Subcutaneous adipose tissue (tissue), 4 donors: ENCODE data around the gene ICAM5. TPM values are rescaled to one million over a fixed set of nuclear protein-coding genes. Genes with fewer than 3 reads are reported as not detected.

ENCODE experiments used
- total RNA-seq, 4 donors: library from RNA; depleted of rRNA; stranded (reverse); fragments of >200 nt; gene quantifications; one replicate each; pipeline ENCODE4 v1.1.0, GENCODE V29; 2016
- TF ChIP-seq, protein P1 (sequence below): fragments of 450-650 bp; IDR thresholded peaks from one replicate; pipeline ENCODE4 v1.5.1; 2016; ENCODE audit warnings: low read depth, mild to moderate bottlenecking, control low read depth, antibody characterized with exemption, moderate library complexity

Gene ICAM5
- total RNA-seq, 4 donors from 2014 or later, result 0.16 to 0.68 (median 0.52) TPM

DNA sequence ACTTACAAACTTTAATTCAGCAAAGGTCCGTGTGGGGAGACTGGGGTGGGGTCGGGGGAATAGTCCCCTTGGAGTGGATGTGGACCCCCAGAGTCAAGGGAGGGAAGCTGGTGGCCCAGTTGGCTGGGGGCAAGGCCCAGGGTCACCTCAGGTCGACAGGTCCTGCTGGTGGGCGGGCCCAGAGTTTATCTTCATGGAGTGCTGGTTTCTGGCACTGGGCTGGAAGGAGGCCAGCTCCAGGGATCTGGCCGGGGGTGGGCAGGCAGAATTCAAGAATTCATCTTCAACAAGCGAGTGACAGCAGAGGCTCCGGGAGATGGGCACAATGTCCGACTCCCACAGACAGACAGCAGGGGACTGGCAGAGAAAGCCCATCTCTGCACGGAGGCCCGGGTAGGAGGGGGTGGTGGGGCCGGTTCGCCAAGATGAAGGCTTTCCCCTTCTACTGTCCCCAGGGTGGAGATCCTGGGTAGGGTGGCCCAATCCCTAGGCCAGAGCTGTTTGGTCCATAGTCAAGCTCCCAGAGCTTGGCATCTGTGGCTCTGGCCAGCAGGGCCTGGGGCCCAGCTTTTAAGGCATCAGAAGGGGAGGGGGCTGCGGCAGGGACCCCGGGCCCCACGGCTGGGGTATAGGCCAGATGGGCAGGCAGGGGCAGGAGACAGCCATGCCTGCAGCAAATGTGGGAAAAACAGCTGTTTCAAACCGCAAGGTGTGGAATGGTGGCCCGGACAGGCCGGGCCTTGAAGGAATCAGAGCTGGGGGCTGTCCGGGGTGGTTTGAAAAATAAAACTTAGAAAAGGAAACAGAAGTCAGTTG, 26.7 kb downstream of the ICAM5 start:
- TF ChIP-seq, protein P1, sequence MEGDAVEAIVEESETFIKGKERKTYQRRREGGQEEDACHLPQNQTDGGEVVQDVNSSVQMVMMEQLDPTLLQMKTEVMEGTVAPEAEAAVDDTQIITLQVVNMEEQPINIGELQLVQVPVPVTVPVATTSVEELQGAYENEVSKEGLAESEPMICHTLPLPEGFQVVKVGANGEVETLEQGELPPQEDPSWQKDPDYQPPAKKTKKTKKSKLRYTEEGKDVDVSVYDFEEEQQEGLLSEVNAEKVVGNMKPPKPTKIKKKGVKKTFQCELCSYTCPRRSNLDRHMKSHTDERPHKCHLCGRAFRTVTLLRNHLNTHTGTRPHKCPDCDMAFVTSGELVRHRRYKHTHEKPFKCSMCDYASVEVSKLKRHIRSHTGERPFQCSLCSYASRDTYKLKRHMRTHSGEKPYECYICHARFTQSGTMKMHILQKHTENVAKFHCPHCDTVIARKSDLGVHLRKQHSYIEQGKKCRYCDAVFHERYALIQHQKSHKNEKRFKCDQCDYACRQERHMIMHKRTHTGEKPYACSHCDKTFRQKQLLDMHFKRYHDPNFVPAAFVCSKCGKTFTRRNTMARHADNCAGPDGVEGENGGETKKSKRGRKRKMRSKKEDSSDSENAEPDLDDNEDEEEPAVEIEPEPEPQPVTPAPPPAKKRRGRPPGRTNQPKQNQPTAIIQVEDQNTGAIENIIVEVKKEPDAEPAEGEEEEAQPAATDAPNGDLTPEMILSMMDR, result no peak

DNA sequence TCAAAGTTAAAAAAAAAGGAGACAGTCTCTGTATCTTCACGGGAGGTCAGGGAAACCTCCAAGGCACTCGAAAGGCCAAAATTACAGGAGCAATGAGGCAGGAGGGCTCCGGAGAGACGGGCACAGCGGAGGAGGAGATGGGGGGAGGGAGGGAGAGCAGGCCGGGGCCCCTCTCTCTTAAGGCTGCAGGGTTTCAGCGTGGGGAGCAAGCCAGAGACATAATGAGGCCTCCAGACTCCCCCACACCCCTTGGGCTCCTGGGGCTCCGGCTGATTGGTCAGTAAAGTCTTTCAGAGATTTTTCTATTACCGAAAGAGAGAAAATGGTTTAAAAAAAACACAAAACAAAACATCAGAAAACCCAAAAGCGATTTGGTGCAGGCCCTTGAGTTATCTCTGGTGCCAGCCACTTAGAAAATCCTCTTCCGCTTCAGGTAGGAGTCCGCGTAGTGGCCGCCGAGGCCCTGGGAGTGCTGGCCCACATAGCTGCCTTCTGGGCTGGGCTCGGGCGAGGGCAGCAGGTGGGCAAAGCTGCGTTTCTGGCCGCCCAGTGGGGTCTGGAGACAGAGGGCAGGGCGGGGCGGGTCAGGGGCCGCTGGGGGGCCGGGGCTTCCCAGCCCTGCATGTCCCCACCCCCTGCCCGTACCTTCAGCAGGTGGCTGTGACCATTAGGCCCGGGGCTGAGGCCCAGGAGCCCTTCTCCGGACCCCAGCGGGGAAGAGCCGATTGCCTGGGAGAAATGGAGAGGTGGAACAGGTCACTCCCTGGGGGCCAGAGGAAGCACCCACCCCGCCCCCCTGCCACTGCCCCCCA, 27.5 kb downstream of the ICAM5 start:
- TF ChIP-seq, protein P1, result no peak

DNA sequence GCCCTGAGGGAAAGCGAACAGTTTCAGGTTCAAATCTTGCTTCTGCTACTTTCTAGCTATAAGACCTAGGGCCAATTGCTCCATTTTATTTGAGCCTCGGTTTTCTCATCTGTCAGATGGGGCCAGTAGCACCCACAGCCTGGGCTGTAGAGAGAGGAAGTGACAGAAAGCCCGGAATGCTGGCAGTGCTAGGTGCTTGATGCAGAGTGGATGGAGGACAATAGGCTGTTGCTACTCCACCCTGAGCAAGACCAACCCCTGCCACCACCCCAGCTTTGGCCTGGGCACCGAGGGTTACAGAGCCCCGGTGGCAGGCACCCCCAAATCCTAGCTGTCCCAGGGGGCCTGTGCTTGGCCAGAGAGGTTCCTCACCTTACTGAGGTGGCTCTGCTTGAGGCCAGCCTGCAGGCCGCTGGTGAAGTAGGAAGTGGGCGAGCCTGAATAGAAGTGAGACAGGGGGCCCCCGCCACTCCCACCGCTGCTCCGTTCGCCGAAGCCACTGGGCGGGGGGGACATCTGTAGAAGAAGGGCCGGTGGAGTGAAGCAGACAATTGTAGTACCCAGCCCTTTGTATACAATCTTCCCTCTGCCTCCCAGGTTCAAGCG, 28.2 kb downstream of the ICAM5 start:
- TF ChIP-seq, protein P1, result no peak

DNA sequence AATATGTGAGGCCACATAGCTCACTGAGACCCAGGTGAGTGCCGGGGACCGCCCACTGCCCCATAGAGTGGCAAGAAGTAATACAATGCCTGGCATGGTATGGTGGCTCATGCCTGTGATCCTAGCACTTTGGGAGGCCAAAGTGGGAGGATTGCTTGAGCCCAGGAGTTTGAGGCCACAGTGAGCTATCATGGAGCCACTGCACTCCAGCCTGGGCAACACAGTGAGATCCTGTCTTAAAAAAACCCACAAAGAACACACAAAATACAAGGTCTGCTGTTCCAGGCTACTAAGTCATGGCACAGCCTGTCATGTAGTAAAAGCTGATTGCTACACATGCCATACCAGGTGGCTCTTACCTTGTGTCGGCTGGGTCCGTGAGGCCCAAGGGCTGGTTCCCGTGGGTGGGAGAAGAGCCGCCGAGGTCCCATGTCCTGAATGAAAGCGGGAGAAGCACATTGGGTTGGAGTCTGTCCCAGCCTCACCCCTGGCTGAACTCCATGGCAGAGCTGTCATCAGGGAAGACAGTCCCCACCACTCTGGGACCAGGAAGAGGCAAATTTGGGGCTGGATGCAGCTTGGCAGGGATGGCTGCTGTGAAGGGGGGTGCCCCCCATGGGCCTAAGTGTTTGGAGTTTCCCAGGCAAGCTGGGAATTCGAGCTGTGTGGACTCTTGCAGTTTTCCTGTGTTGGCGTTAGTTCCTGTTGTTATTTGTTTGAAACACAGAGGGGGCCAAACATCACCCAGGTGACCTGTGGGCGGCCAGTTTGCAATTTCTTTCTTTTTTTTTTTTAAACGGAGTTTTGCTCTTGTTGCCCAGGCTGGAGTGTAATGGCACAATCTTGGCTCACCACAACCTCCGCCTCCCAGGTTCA, 29.3 kb downstream of the ICAM5 start:
- TF ChIP-seq, protein P1, result no peak

DNA sequence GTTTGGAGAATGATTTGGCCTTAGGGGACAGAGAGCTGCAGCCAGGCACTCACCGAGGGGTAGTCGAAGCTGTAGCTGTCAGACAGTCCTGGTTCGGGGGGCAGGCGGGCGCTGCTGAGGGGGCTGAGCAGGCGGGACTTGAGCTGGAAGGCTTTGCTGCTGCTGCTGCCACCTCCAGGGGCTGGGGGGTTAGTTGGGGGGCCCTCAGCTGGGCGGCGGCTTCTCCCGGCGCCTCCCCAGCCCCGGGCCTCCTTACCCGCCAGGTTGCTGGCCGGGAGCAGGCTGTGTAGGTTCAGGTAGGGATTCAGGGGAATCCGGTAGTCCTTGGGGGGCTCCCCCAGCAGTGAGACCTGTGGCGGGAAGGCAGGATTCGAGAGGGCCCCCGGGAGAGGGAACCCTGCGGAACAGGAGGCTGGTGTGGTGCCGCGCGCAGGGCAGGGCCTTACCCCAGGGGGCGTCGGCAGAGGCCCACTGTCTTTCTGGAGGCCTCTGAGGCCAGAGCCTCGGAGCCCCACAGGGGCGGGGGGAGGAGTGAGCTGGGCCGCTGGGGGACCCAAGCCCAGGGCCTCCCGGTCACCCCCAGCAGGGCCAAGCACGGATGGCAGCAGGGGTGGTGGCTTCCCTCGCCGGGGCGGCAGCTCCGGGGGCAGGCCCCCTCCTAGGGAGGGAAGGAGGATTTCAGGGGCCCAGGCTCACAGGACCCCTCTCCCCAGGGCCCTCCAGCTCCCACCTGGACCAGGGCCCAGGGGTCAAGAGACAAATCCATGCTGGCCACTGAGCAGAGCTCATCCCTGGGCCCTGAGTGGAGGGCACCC, 31.1 kb downstream of the ICAM5 start:
- TF ChIP-seq, protein P1, result no peak

DNA sequence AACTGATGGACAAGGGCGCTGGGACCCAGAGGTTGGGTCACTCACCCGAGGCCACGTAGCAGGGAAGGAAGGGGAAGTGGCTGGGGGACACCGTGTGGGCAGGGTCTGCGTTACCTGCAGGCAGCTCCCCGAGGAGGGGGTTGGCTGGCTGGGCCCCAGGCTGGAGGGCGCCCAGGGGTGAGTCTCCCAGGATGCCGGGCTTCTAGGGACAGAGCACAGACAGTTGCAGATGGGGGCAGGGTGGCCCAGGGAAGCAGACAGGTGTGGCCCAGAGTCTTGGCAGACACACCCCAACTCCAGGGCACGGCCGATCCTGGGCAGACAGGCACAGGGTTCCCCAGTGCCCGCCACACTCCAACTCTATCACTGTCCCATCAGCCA, 31.7 kb downstream of the ICAM5 start:
- TF ChIP-seq, protein P1, result no peak
